GM23248 (cell line): ENCODE data around the gene PLCH1. TPM values are rescaled to one million over a fixed set of nuclear protein-coding genes. Genes with fewer than 3 reads are reported as not detected.

ENCODE experiments used
- DNase-seq: peaks from one replicate; pipeline ENCODE4 v3.0.0-alpha.2; 2015
- H2AFZ ChIP-seq: fragments of 200-600 bp; sonication (generic); 2 replicates; pipeline ENCODE4 v1.6.1; 2016; ENCODE audit warnings: antibody characterized with exemption
- H3F3A ChIP-seq: fragments of 200-600 bp; sonication (generic); 2 replicates; pipeline ENCODE4 v1.6.1; 2016; ENCODE audit warnings: mild to moderate bottlenecking, antibody characterized with exemption, mixed run types; ENCODE audit not compliant: insufficient read depth
- H3K27ac ChIP-seq: fragments of 200-600 bp; sonication (generic); 2 replicates; pipeline ENCODE4 v1.5.1; 2016; ENCODE audit warnings: mild to moderate bottlenecking
- H3K27me3 ChIP-seq: fragments of 200-600 bp; sonication (generic); replicated peaks from 2 replicates; pipeline ENCODE4 v1.6.1; 2016; ENCODE audit warnings: mild to moderate bottlenecking; ENCODE audit not compliant: insufficient read depth
- H3K36me3 ChIP-seq: fragments of 200-600 bp; sonication (generic); 2 replicates; pipeline ENCODE4 v1.6.1; 2016; ENCODE audit warnings: low read depth, mild to moderate bottlenecking
- H3K4me1 ChIP-seq: fragments of 200-600 bp; sonication (generic); 2 replicates; pipeline ENCODE4 v1.6.1; 2016; ENCODE audit warnings: mild to moderate bottlenecking; ENCODE audit not compliant: insufficient read depth
- H3K4me2 ChIP-seq: fragments of 200-600 bp; sonication (generic); one replicate; pipeline ENCODE4 v1.6.1; 2016; ENCODE audit warnings: mild to moderate bottlenecking; ENCODE audit not compliant: unreplicated experiment
- H3K4me3 ChIP-seq: fragments of 200-600 bp; sonication (generic); 2 replicates; pipeline ENCODE4 v1.5.1; 2016; ENCODE audit warnings: mild to moderate bottlenecking
- H3K79me2 ChIP-seq: fragments of 200-600 bp; sonication (generic); 2 replicates; pipeline ENCODE4 v1.6.1; 2016; ENCODE audit warnings: mild to moderate bottlenecking; ENCODE audit not compliant: insufficient read depth
- H3K9ac ChIP-seq: fragments of 200-600 bp; sonication (generic); 2 replicates; pipeline ENCODE4 v1.6.1; 2016; ENCODE audit warnings: mild to moderate bottlenecking
- H3K9me2 ChIP-seq: fragments of 200-600 bp; sonication (generic); 2 replicates; pipeline ENCODE4 v1.6.1; 2016; ENCODE audit warnings: mixed run types, mild to moderate bottlenecking, moderate library complexity; ENCODE audit not compliant: insufficient read depth
- H3K9me3 ChIP-seq: fragments of 200-600 bp; sonication (generic); one replicate; pipeline ENCODE4 v1.6.1; 2017; ENCODE audit warnings: low read depth
- H4K20me1 ChIP-seq: fragments of 200-600 bp; sonication (generic); 2 replicates; pipeline ENCODE4 v1.6.0; 2016; ENCODE audit not compliant: insufficient read depth
- EZH2 ChIP-seq: fragments of 200-600 bp; sonication (generic); IDR thresholded peaks from 2 replicates; pipeline ENCODE4 v1.6.1; 2018; ENCODE audit warnings: antibody characterized with exemption, mild to moderate bottlenecking; ENCODE audit not compliant: insufficient read depth, poor library complexity, severe bottlenecking
- EZH2phosphoT487 ChIP-seq: fragments of 200-600 bp; sonication (generic); IDR thresholded peaks from 2 replicates; pipeline ENCODE4 v1.6.1; 2018; ENCODE audit warnings: antibody characterized with exemption, moderate library complexity, mild to moderate bottlenecking, low read depth; ENCODE audit not compliant: insufficient read depth
- WGBS, 2 experiments: methylation state at CpG; one replicate each; pipeline ENCODE4 v1.1.6; 2015 to 2017; ENCODE audit warnings: low lambda C conversion rate in 2 of 2, low coverage in 1 of 2; ENCODE audit errors: missing lambda C conversion rate in 2 of 2; 5-methylcytosine and 5-hydroxymethylcytosine counted together
- in situ Hi-C: fragments of 300-500 bp; cut with MboI; formaldehyde crosslinking; loops from 2 replicates; pipeline ENCODE4 v1.15.0; 2020
- polyA plus RNA-seq: library from polyadenylated mRNA; unstranded; fragments of >200 nt; fragmentation: Nextera tagmentation; extraction: Ambion mirVana; gene quantifications from 2 replicates; pipeline ENCODE4 v1.2.1, GENCODE V29; 2016
- total RNA-seq: library from RNA; depleted of rRNA; stranded (reverse); fragments of >200 nt; shearing (Covaris generic); gene quantifications from 2 replicates; pipeline ENCODE4 v1.2.3, GENCODE V29; 2014

PLCH1 gene
- total and polyA plus RNA-seq, 2 experiments from 2014 or later: not detected

- no peak overlapping the region for H2AFZ ChIP-seq
- H3K9me2 ChIP-seq: no peaks in the 10 kb centered on the region
- no peak overlapping the region for H3K4me2 ChIP-seq
- H3K9me3 ChIP-seq: no peaks in the 10 kb centered on the region
- no peak overlapping the region for H3K4me3 ChIP-seq
- H3K4me1 ChIP-seq: no peaks in the 10 kb centered on the region
- DNase-seq: peak; percentile 28
- no peaks in the 10 kb centered on the region for H3K36me3 ChIP-seq
- H4K20me1 ChIP-seq: no peaks in the 10 kb centered on the region
- TF ChIP-seq EZH2 (no peak), EZH2phosphoT487 (no peak)
- H3K9ac ChIP-seq: no peak overlapping the region
- no peaks in the 10 kb centered on the region for H3F3A ChIP-seq
- in situ Hi-C loops: no loop called here
- H3K79me2 ChIP-seq: no peaks in the 10 kb centered on the region
- H3K27ac ChIP-seq: no peak overlapping the region
- no peaks in the 10 kb centered on the region for H3K27me3 ChIP-seq
- 57 to 63% methylated on average over 7 of the region's 7 CpGs for WGBS, 2 experiments
Measured at GRCh38 chr3:155356594-155357370, 388.1 kb downstream of the PLCH1 start.

GRCh38 chr3:155354658-155355057 lies 390.2 kb downstream of the PLCH1 start:
- Histone ChIP-seq H3K4me1 (no peaks in the 10 kb centered on the region), H3K9me2 (no peaks in the 10 kb centered on the region), H3F3A (no peaks in the 10 kb centered on the region), H2AFZ (no peak overlapping the region), H3K27ac (no peak overlapping the region), H3K79me2 (no peaks in the 10 kb centered on the region), H4K20me1 (no peaks in the 10 kb centered on the region), H3K4me2 (no peak overlapping the region), H3K9ac (no peak overlapping the region), H3K36me3 (no peaks in the 10 kb centered on the region), H3K9me3 (no peaks in the 10 kb centered on the region), H3K27me3 (no peaks in the 10 kb centered on the region), H3K4me3 (no peak overlapping the region)
- no peak for TF ChIP-seq EZH2phosphoT487
- TF ChIP-seq EZH2: no peak
- in situ Hi-C loops: no loop called here
- DNase-seq: no peak

- no peak overlapping the region for H3K27ac ChIP-seq
- H3F3A ChIP-seq: no peaks in the 10 kb centered on the region
- H3K79me2 ChIP-seq: no peaks in the 10 kb centered on the region
- no peak overlapping the region for H3K4me3 ChIP-seq
- DNase-seq: peak; percentile 57
- H3K36me3 ChIP-seq: no peaks in the 10 kb centered on the region
- H2AFZ ChIP-seq: no peak overlapping the region
- no peaks in the 10 kb centered on the region for H3K27me3 ChIP-seq
- no peaks in the 10 kb centered on the region for H3K4me1 ChIP-seq
- no peak overlapping the region for H3K4me2 ChIP-seq
- H4K20me1 ChIP-seq: no peaks in the 10 kb centered on the region
- in situ Hi-C loops: no loop called here
- no peaks in the 10 kb centered on the region for H3K9me3 ChIP-seq
- WGBS, 2 experiments: 62 to 65% methylated on average over 6 of the region's 6 CpGs
- TF ChIP-seq EZH2 (no peak), EZH2phosphoT487 (no peak)
- H3K9me2 ChIP-seq: no peaks in the 10 kb centered on the region
- H3K9ac ChIP-seq: no peak overlapping the region
Measured at GRCh38 chr3:155352900-155353490, 391.9 kb downstream of the PLCH1 start.

GRCh38 chr3:155350571-155350970 lies 394.3 kb downstream of the PLCH1 start:
- Histone ChIP-seq H3K9me2 (no peaks in the 10 kb centered on the region), H3K9me3 (no peaks in the 10 kb centered on the region), H3K79me2 (no peaks in the 10 kb centered on the region), H3K27me3 (no peaks in the 10 kb centered on the region), H3K4me2 (no peak overlapping the region), H3K9ac (no peak overlapping the region), H3K4me1 (no peaks in the 10 kb centered on the region), H2AFZ (no peak overlapping the region), H3K36me3 (no peaks in the 10 kb centered on the region), H4K20me1 (no peaks in the 10 kb centered on the region), H3F3A (no peaks in the 10 kb centered on the region), H3K27ac (no peak overlapping the region), H3K4me3 (no peak overlapping the region)
- no peak for TF ChIP-seq EZH2phosphoT487
- no peak for DNase-seq
- in situ Hi-C loops: no loop called here
- 80 to 92% methylated on average over 1 of the region's 1 CpG for WGBS, 2 experiments

- Histone ChIP-seq H3K79me2 (no peaks in the 10 kb centered on the region), H3K9ac (no peak overlapping the region), H3K4me2 (no peak overlapping the region), H2AFZ (no peak overlapping the region), H3K9me3 (no peaks in the 10 kb centered on the region), H3K4me3 (no peak overlapping the region), H3K4me1 (no peaks in the 10 kb centered on the region), H3K27me3 (no peaks in the 10 kb centered on the region), H3F3A (no peaks in the 10 kb centered on the region), H3K36me3 (no peaks in the 10 kb centered on the region), H3K27ac (no peak overlapping the region), H3K9me2 (no peaks in the 10 kb centered on the region), H4K20me1 (no peaks in the 10 kb centered on the region)
- WGBS, 2 experiments: 25 to 29% methylated on average over 1 of the region's 1 CpG
- in situ Hi-C loops: no loop called here
- DNase-seq: no peak
- no peak for TF ChIP-seq EZH2
- TF ChIP-seq EZH2phosphoT487: no peak
Measured at GRCh38 chr3:155347901-155348300, 397.0 kb downstream of the PLCH1 start.
